ENCODE measurements around the gene KCNE1. TPM values are rescaled to one million over a fixed set of nuclear protein-coding genes. Genes with fewer than 3 reads are reported as not detected.

KCNE1 gene
- under 0.01 and 0.29 TPM in 2 replicates for total RNA-seq

DNA sequence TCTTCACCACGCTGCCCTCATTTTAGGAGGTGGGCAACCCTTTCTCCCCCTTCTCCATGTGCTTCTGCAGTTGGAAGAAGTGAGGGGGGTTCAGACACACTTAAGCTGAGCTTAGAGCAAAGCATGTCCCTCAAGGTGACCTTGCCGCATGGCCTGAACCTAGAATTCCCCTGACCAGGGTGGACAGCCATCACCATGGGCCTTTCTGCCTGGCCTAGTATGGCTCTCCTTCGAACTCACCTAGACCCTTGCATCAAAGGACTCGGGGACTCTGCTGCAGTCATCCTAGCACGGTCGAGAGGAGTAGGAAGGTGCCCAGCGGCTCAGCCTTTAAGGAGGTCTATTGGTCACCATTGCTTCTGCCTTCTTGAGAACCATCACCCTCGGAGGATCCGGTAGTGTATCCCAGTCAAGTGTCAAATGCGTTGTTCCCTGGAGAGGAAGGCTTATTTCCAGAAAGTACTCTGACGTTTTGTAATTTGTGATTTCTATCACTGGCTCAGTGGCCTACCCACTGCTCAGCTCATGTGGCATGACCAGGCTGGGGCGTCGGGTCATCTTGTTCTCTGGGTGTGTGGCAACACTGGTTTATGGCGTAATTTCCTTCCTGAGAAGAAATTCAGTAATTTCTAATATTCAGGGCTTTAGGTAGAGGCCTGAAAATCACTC, at the start of gene KCNE1:
KCNE1 (minus strand) TSS at position 424 of the 669 bp plus-strand sequence. CDS start 62,576 bp downstream, outside the sequence.

DNA sequence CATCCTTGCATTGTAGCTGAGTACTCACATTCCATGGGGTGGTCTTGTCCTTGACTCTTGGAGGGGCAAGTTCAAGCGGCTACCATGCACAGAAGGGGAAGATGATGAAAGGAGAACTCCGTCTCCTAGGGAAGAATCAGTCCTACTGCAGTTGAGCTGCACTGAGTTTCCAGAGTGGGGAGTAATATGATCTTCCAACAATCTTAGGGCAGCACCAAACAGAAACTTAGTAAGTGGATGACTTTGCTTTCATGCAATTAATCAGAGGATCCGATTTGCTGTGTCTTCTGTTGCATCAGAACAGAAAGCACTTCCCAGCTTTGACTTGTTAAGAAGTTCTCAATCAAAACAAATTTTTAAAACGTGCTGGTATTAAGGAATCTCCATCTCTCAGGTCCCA, 88.2 kb downstream of the KCNE1 start, which contains the start of gene SMIM34:
SMIM34 (minus strand) TSS at position 147 of the 400 bp plus-strand sequence; CDS start at position 35, 112 bp downstream.

Other genes starting within 250 kb of the KCNE1 start
- gene KCNE2, start 148.2 kb downstream of the KCNE1 start, total RNA-seq = not detected in 2 replicates
- 5.1 and 10.4 TPM in 2 replicates for gene SMIM11, start 136.7 kb downstream of the KCNE1 start, total RNA-seq
- gene SMIM34, start 88.3 kb downstream of the KCNE1 start, total RNA-seq = not detected in 2 replicates
- 81.6 and 104 TPM in 2 replicates for gene RCAN1, start 102.9 kb upstream of the KCNE1 start, total RNA-seq
- gene CLIC6, start 156.8 kb upstream of the KCNE1 start, total RNA-seq = 1.2 TPM in 2 replicates